ENCODE data around the gene KIRREL3.

The KIRREL3 gene

GRCh38 chr11:127000291-127000968 lies at the start of gene KIRREL3:
TSS of gene KIRREL3 (minus strand) at chr11:127000770.
- no peak for DNase-seq

GRCh38 chr11:127050186-127050585 lies 49.6 kb upstream of the KIRREL3 start:
- DNase-seq, result no peak

DNA sequence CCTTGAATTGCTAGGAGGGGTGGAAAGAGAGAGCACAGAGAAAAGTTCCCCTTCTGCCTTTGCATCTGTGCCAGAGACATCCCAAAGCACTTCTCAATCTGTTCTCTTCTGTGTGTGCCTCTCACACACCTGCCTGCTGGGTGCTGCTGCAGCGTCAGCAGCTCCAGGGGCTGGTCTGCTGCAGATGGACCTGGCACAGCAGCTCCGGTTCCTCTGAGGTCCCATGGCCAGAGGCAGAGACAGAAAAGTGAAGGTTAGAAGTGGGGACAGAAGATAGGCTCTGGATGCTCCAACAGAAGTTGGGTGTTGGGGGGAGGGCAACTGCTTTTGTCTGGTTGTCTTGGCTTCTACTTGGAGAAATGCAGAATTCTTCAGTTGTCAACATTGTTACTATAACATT lies 48.9 kb upstream of the KIRREL3 start:
- no peak for DNase-seq

DNA sequence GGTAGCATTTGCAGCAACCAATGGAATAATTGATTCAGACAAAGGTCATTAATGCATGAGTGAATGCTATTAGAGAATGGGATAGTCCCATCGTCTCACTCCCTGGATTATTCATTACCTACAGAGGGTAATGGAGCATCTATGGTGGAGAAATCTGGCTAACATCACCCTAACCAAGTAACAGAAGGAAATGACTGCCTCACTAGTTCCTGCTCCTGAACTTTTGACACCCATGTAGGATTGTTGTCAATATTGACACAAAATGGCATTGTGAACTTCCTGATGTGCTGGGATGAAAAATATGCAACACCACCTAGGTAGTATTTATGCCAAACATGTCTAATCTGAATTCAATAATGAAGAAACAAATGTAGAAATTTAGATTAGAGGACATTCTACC lies 44.0 kb upstream of the KIRREL3 start:
- no peak for DNase-seq

DNA sequence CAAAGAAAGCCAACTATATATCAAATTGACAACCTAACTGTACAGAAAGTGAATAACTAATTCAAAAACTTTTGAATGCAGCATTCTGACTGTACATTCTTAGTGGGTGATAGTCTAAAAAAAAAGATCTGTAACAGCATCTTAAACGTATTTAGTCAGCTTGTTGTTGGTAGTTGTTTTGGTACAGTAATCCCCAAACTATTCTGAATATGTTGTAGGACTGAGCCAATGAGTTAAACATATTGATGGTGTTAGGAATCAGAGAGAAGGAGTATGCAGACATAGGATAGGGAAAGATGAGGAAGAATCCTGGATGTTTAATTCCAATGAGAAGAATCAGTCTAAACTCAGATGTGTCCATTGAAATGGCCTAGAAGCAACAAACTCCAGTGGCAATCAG lies 41.9 kb upstream of the KIRREL3 start:
- no peak for DNase-seq

GRCh38 chr11:127039591-127039990 lies 39.0 kb upstream of the KIRREL3 start:
- DNase-seq, result no peak

DNA sequence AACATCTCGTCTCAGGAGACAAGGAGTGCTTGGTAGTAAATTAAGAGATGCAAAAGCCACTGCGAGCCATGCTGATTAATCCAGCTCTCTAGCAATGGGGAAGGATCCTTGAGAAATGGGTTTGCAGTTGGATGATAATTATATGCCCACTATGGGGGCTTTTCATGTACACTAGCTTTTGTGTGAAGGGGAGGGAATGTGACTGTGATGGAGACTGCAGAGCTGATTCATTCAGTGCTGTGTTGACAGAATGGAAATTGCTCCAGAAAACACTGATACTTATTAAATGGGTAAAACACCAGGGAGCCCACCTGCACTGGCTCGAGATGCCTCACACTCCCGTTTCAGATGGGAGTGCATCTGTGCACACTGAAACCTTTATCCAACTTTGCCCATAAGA lies 37.0 kb upstream of the KIRREL3 start:
- no peak for DNase-seq

DNA sequence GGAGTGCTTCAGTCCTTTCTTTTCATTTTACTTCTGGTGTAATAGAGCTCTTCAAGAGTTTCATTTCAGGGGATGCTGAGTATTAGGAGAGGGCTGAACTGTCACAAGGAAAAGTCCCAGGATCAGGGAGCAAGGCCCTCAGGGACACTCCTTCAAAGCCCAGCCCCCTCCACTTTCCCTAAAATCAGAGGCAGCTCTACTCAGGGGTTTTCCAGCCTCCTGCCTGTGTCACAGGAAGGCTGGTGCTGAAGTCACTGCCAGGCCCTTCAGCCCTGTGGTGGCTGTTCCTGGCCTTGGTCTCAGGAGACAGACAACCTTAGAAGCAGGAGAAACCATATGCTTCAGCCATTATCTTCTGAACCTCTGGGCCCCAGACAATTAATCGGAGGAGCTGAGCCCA lies 36.4 kb upstream of the KIRREL3 start:
- no peak for DNase-seq

GRCh38 chr11:127035824-127036223 lies 35.3 kb upstream of the KIRREL3 start:
- DNase-seq, result no peak

DNA sequence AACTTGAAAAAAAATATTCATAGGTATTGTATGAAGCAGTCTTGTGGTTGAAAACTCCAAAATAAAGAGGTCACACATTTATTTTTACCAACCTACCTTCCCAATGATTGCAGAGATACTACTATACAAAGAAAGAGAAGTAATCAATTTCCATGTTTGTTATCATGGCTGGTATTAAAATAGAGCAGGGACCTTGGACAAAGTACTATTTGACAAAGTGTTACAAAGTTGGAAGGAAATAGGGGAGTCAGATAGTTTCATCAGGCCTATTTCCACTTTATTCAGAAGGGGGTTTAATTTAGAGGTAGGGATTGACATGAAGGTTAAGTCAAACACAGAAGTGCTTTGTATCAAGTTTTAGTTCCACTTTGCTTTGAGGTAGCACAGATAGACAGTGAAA lies 34.4 kb upstream of the KIRREL3 start:
- no peak for DNase-seq

DNA sequence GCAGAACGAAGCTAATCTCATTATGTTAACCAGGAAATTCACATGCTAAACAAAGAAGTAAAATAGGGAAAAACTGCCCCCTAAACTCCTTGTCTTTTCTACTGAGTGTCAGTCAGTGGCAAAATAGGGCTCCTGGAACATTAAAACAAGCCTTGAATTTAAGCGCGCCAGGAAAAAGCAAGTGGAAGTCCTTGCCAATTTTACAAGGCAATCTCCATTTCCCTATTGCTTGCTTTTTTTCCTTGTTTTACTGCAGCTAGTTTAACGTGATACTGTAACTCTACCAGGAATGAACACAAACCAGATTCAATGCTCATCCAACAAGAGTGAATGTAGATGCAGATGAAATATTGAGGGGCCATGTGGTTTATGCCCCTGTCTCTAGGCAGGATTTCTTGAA lies 28.1 kb upstream of the KIRREL3 start:
- no peak for DNase-seq

DNA sequence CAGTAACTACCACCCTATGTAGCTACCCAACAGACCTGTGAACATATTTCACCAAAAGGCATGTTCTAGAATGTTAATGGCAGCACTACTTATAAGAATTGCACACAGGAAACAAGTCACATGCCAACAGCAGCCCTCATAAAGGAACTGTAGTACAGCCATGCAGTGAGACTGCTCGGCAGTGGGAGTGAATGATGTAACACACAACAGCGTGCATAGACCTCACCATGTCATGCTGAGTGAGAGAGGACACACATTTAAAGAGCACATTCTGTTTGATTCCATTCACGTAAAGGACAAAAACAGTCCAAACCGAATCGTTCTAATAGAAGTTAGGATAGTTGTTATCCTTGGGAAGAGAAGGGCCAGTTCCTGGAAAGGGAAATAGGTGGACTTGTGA lies 27.2 kb upstream of the KIRREL3 start:
- no peak for DNase-seq

GRCh38 chr11:127027000-127027399 lies 26.4 kb upstream of the KIRREL3 start:
- DNase-seq, result no peak

GRCh38 chr11:127023991-127024390 lies 23.4 kb upstream of the KIRREL3 start:
- DNase-seq, result no peak

DNA sequence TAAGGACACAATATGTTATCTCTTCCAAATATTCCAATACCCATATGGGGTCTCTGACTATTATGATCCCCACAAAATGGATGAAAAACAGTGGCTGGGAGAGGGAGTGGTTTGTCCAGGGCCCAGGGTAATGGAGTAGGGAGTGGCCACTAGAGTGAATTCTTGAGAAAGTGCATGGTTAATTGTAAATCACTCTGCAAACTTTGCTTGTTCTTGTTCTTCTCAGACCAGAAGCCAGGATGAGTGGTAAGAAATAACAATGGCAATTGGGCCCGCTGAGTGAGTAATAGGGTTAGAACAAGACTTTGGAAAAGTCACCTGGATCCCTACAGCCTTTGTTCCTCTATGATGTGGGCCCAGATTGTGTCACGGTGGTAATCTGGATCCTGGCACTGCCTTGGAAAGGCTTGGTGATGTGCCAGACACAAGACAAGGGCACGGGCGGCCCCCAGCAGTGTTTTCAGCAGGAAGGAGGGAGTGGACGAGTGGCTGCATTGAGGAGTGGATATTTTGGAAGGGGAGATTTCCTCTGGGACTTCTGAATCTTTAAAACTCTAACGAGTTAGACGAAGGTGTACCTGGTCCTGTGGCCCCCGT lies 18.2 kb upstream of the KIRREL3 start:
- DNase-seq, result no peak

GRCh38 chr11:127017482-127017881 lies 16.9 kb upstream of the KIRREL3 start:
- no peak for DNase-seq

- no peak for DNase-seq
Measured at GRCh38 chr11:127013550-127013949, 13.0 kb upstream of the KIRREL3 start.

DNA sequence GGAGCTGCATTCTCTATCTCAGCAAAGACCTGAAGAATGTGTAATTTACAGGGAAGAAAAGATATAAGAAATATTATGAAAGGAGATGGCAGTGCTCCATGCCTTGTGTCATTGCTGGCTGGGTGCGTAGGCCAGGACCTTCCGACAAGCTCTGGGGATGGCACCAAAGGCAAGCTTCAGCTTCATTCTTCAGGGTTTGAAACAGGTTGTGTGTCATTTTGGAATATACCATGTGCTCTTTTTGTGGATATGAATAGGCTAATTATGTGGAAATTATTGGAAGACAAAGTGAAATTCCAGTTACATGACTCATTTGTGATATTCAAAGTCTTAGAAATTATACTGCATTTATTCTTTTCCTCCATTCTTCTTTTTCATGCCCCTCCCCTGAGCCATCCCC lies 5.7 kb upstream of the KIRREL3 start:
- no peak for DNase-seq

DNA sequence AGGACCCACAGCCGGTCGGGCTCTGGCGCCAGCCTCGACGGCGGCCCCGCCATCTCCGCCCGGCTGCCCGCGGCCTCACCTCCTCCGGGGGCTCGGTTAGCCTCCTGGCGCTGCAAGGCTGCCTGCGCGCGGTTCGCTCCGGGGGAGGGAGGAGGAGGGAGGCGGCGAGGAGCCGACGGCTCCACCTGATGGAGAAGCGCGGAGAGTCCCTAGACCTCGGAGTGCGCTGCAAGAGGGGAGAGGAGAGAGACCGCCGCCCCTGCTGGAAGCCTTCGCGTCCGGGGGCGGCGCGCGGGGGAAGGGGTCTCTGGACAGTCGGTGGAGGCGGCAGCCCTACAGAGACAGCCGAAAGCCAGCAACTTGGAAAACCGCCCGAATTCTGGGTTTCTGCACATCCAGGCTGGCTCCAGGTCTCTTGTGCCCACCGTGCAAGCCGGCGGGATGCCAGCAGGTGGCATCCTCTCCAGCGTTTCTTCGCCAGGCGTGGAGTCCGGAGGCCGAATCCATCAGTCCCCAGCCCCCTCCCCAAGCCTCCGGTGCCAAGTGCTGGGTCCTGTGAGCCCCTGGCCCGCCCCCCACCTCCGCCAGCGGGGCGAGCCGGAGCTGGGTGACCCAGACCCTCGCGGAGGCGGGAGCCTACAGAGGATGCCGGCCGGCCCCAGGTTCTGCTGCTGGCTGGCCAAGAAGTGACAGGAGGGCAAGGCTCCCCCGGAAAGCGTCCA lies 2.9 kb upstream of the KIRREL3 start:
- no peak for DNase-seq

- no peak for DNase-seq
Measured at GRCh38 chr11:127002669-127003259, 2.2 kb upstream of the KIRREL3 start.

DNA sequence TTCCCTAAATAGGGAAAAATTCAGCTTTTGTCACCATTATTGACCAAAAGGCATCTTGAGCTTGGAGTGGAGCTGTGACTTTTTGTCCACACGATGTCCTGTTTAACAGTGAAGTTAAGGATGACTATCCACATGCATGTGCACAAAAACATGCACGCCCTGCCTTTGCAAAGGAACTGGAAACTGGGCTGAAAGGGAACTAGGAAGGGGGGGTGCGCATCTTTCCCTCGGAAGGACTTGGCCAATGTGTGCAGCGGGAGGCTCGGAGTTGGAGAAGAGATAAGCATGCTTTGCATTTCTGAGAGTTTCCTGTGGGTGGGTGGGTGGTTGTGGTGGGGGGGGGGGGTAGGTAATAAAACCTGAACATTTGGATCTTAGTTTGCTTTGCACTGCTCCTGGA lies 411 bp upstream of the KIRREL3 start:
- DNase-seq, result no peak

DNA sequence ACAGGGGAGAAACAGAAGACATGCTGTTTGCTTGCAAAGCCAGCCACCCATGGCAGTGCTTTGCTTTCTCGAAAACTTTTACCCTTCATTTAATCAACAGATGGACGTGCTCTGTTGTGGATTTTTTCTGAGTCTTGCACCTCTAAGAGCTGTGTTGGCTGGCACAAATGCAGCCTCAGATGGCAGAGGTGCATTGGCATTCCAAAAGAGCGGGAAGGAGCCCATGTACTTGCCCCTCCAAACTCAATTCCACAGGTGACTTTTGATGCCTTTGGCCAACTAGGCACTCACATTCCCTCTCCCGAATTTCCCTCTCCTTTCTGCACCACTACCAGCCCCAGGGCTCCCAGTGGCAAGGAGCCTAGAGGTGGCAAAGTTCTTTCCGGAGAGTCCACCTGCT lies 1.2 kb downstream of the KIRREL3 start:
- DNase-seq, result no peak

- DNase-seq, result no peak
Measured at GRCh38 chr11:126997641-126998040, 2.9 kb downstream of the KIRREL3 start.

GRCh38 chr11:126997196-126997595 lies 3.4 kb downstream of the KIRREL3 start:
- no peak for DNase-seq

All from activated T-cell treated with anti-CD3 and anti-CD28 coated beads for 4 hours (primary cell).